WERI-Rb-1 (cell line): ENCODE results near the gene LMO4.
A peak's percentile ranks its signal among the peaks of the same experiment; 100 is the strongest.

Experiments used
- DNase-seq: peaks from one replicate; pipeline ENCODE4 v3.0.0-alpha.2; 2020
- H3K27ac ChIP-seq: fragments of 250-450 bp; sonication (Bioruptor Pico); 2 replicates; pipeline ENCODE4 v1.5.1; 2020; ENCODE audit warnings: mild to moderate bottlenecking, moderate library complexity
- H3K27me3 ChIP-seq: fragments of 250-450 bp; sonication (Bioruptor Pico); 2 replicates; pipeline ENCODE4 v1.5.1; 2021; ENCODE audit warnings: mild to moderate bottlenecking, low read depth, moderate library complexity; ENCODE audit not compliant: insufficient read depth, severe bottlenecking
- H3K36me3 ChIP-seq: fragments of 250-450 bp; sonication (Bioruptor Pico); 2 replicates; pipeline ENCODE4 v1.5.1; 2020; ENCODE audit warnings: mild to moderate bottlenecking, moderate library complexity
- H3K4me3 ChIP-seq: 2 replicates; pipeline ENCODE4 v1.5.1; 2011; ENCODE audit warnings: low read depth, mild to moderate bottlenecking, control low read depth, low read length
- H3K9me3 ChIP-seq: fragments of 250-450 bp; sonication (Bioruptor Pico); 2 replicates; pipeline ENCODE4 v1.5.1; 2021; ENCODE audit warnings: mild to moderate bottlenecking, moderate library complexity; ENCODE audit not compliant: severe bottlenecking
- CTCF ChIP-seq: IDR thresholded peaks from 2 replicates; pipeline ENCODE4 v1.5.1; 2011; ENCODE audit warnings: low read depth, mild to moderate bottlenecking, control low read depth, inconsistent platforms, low read length

The LMO4 gene

GRCh38 chr1:87334351-87335174, 5.9 kb downstream of the LMO4 start:
- H3K36me3 ChIP-seq, result peaks cover 65% of the 10 kb centered on the region
- peak overlapping the region; percentile 92 for H3K27ac ChIP-seq

GRCh38 chr1:87335175-87335884, 6.7 kb downstream of the LMO4 start:
- Histone ChIP-seq H3K27ac (peak overlapping the region; percentile 92), H3K4me3 (peak overlapping the region; percentile 87), H3K36me3 (peaks cover 73% of the 10 kb centered on the region), H3K27me3 (no peaks in the 10 kb centered on the region), H3K9me3 (no peaks in the 10 kb centered on the region)
- TF ChIP-seq CTCF, result 0 out of 2 replicates have a peak, but pooled peaks have one; percentile 17
- peak; percentile 71 for DNase-seq

More at GRCh38 chr1:87334351-87335174, 5.9 kb downstream of the LMO4 start:
- H3K9me3 ChIP-seq, result no peaks in the 10 kb centered on the region
- TF ChIP-seq CTCF, result 0 out of 2 replicates have a peak, but pooled peaks have one; percentile 12
- peak; percentile 68 for DNase-seq
- no peaks in the 10 kb centered on the region for H3K27me3 ChIP-seq
- H3K4me3 ChIP-seq, result peak overlapping the region; percentile 87

GRCh38 chr1:87336623-87337067, 8.0 kb downstream of the LMO4 start:
- TF ChIP-seq CTCF, result no peak
- no peaks in the 10 kb centered on the region for H3K27me3 ChIP-seq
- H3K27ac ChIP-seq, result peak overlapping the region; percentile 5
- no peak for DNase-seq
- H3K36me3 ChIP-seq, result peaks cover 85% of the 10 kb centered on the region
- peak overlapping the region; percentile 87 for H3K4me3 ChIP-seq
- H3K9me3 ChIP-seq, result no peaks in the 10 kb centered on the region

- DNase-seq, result no peak
- no peak overlapping the region for H3K4me3 ChIP-seq
- H3K27ac ChIP-seq, result 0 out of 2 replicates have a peak overlapping the region, but pooled peaks have one; percentile 9
- H3K36me3 ChIP-seq, result peaks cover 85% of the 10 kb centered on the region
- no peak for TF ChIP-seq CTCF
- no peaks in the 10 kb centered on the region for H3K27me3 ChIP-seq
- no peaks in the 10 kb centered on the region for H3K9me3 ChIP-seq
These were observed 8.9 kb downstream of the LMO4 start for GRCh38 chr1:87337606-87338005.

GRCh38 chr1:87338566-87338965, 9.9 kb downstream of the LMO4 start:
- H3K27ac ChIP-seq, result no peak overlapping the region
- peak; percentile 23 for DNase-seq
- H3K36me3 ChIP-seq, result peaks cover 87% of the 10 kb centered on the region
- no peaks in the 10 kb centered on the region for H3K27me3 ChIP-seq
- H3K9me3 ChIP-seq, result no peaks in the 10 kb centered on the region
- TF ChIP-seq CTCF, result no peak
- no peak overlapping the region for H3K4me3 ChIP-seq
